Osteoblast (primary cell): Measurements from ENCODE around the gene KLK6. TPM values are rescaled to one million over a fixed set of nuclear protein-coding genes. Genes with fewer than 3 reads are reported as not detected.
"Not testable (repeated sequence)": the region's sequence is repeated elsewhere in the genome, so short reads cannot be mapped to it uniquely, and the experiment has no call there.

Experiments
- DNase-seq: peaks from one replicate; pipeline ENCODE4 v3.0.0; 2011; ENCODE audit warnings: low spot score, mixed read lengths; ENCODE audit not compliant: insufficient read length; ENCODE audit errors: missing footprints
- H2AFZ ChIP-seq: 2 replicates; pipeline ENCODE4 v1.6.0; 2011; ENCODE audit warnings: mild to moderate bottlenecking, low read length
- H3K27ac ChIP-seq: 2 replicates; pipeline ENCODE4 v1.5.1; 2011; ENCODE audit warnings: mild to moderate bottlenecking, low read depth, low read length, moderate library complexity
- H3K27me3 ChIP-seq: 2 replicates; pipeline ENCODE4 v1.6.0; 2012; ENCODE audit warnings: mild to moderate bottlenecking, control low read depth, inconsistent platforms, low read length, moderate library complexity; ENCODE audit not compliant: insufficient read depth
- H3K36me3 ChIP-seq: 2 replicates; pipeline ENCODE4 v1.5.1; 2011; ENCODE audit warnings: mild to moderate bottlenecking, low read length, control low read depth, moderate library complexity; ENCODE audit not compliant: insufficient read depth
- H3K4me1 ChIP-seq: 2 replicates; pipeline ENCODE4 v1.5.1; 2011; ENCODE audit warnings: mild to moderate bottlenecking, low read length, control low read depth, moderate library complexity; ENCODE audit not compliant: insufficient read depth
- H3K4me2 ChIP-seq: 2 replicates; pipeline ENCODE4 v1.6.0; 2011; ENCODE audit warnings: mild to moderate bottlenecking, low read length; ENCODE audit not compliant: insufficient read depth
- H3K4me3 ChIP-seq: fragments of 200-600 bp; sonication (generic); 3 replicates; pipeline ENCODE4 v1.5.1; 2012; ENCODE audit warnings: mild to moderate bottlenecking, low read length, inconsistent platforms; ENCODE audit not compliant: insufficient read depth
- H3K79me2 ChIP-seq: 2 replicates; pipeline ENCODE4 v1.6.0; 2012; ENCODE audit warnings: mild to moderate bottlenecking, low read length, control low read depth, inconsistent platforms; ENCODE audit not compliant: insufficient read depth
- H3K9me3 ChIP-seq: 2 replicates; pipeline ENCODE4 v1.5.1; 2011; ENCODE audit warnings: low read depth, low read length, control low read depth
- H4K20me1 ChIP-seq: 2 replicates; pipeline ENCODE4 v1.6.0; 2012; ENCODE audit warnings: mild to moderate bottlenecking, low read length, control low read depth; ENCODE audit not compliant: insufficient read depth
- CTCF ChIP-seq: IDR thresholded peaks from 2 replicates; pipeline ENCODE4 v1.5.1; 2011; ENCODE audit warnings: mild to moderate bottlenecking, low read depth, low read length, moderate library complexity; ENCODE audit errors: extremely low read depth
- total RNA-seq: library from RNA; depleted of rRNA; stranded (reverse); fragments of >200 nt; gene quantifications from 2 replicates; pipeline ENCODE4 v1.2.3, GENCODE V29; 2012

KLK6 gene
- total RNA-seq, 1 donor: not detected

DNA sequence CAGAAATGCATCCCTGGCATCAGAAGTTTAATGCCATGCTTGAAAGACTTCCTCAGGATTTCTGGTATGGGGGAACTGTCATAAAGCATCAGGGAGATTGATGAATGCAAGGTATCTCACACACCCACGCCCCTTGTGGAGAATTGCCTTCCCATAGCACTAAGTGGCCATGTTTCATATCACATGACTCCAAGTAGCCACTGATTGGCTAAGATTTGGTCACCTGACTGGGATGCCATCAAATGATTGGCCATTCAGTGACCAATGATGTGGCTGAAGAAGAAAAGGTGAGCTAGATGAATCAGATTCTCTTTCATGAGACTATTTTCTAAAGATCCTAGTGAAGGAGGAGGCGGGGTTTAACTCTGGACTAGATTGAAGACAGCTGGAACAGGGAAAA, 24.7 kb upstream of the KLK6 start:
- no peaks in the 10 kb centered on the region for H4K20me1 ChIP-seq
- no peak overlapping the region for H3K4me2 ChIP-seq
- H3K36me3 ChIP-seq: no peaks in the 10 kb centered on the region
- no peak overlapping the region for H2AFZ ChIP-seq
- H3K4me3 ChIP-seq: no peak overlapping the region
- no peaks in the 10 kb centered on the region for H3K27me3 ChIP-seq
- no peaks in the 10 kb centered on the region for H3K79me2 ChIP-seq
- no peaks in the 10 kb centered on the region for H3K4me1 ChIP-seq
- H3K9me3 ChIP-seq: no peaks in the 10 kb centered on the region
- no peak for TF ChIP-seq CTCF
- no peak overlapping the region for H3K27ac ChIP-seq
- DNase-seq: no peak

GRCh38 chr19:50992666-50993035, 23.3 kb upstream of the KLK6 start:
- DNase-seq: no peak
- Histone ChIP-seq H3K4me1 (no peaks in the 10 kb centered on the region), H3K27ac (no peak overlapping the region), H3K36me3 (no peaks in the 10 kb centered on the region), H2AFZ (no peak overlapping the region), H3K4me3 (no peak overlapping the region), H3K9me3 (no peaks in the 10 kb centered on the region), H3K79me2 (no peaks in the 10 kb centered on the region), H3K4me2 (no peak overlapping the region), H4K20me1 (no peaks in the 10 kb centered on the region), H3K27me3 (no peaks in the 10 kb centered on the region)
- TF ChIP-seq CTCF: no peak

DNA sequence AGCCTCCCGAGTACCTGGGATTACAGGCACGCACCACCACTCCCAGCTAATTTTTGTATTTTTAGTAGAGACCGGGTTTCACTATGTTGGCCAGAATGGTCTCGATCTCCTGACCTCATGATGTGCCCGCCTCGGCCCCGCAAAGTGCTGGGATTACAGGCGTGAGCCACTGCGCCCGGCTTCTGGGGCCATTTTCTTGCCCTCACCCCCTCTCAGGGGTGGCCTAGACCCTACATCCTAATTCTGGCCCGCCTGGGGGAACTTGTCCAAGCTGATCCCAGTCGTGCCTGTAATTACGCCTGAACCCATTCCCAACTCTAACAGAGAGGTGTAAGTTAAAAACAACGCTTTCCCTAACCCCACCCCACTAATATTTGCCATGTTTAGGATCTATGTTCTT, 15.0 kb upstream of the KLK6 start:
- not testable (repeated sequence) for H3K4me2 ChIP-seq, H3K79me2 ChIP-seq, H4K20me1 ChIP-seq, H3K36me3 ChIP-seq, DNase-seq, H3K27ac ChIP-seq, H2AFZ ChIP-seq, H3K9me3 ChIP-seq, H3K4me1 ChIP-seq, H3K27me3 ChIP-seq, H3K4me3 ChIP-seq

GRCh38 chr19:50983625-50984292, 14.4 kb upstream of the KLK6 start, which contains the start of gene KLK7:
TSS of gene KLK7 (minus strand) at chr19:50983917. CDS start at chr19:50982399, 1,518 bp downstream.
- Histone ChIP-seq H4K20me1 (no peaks in the 10 kb centered on the region), H3K9me3 (no peaks in the 10 kb centered on the region), H3K36me3 (no peaks in the 10 kb centered on the region), H3K27ac (no peak within 1 kb of the TSS), H2AFZ (no peak within 1 kb of the TSS), H3K4me2 (no peak within 1 kb of the TSS), H3K4me1 (no peaks in the 10 kb centered on the region), H3K79me2 (no peaks in the 10 kb centered on the region), H3K27me3 (no peaks in the 10 kb centered on the region), H3K4me3 (no peak within 1 kb of the TSS)
- DNase-seq: no peak
- TF ChIP-seq CTCF: no peak
